HG02763 (cell line): ENCODE results near the gene OCSTAMP.
A peak's percentile ranks its signal among the peaks of the same experiment; 100 is the strongest.

Source experiments
- ATAC-seq: cut with Tn5 transposase; IDR thresholded peaks from one replicate; pipeline ENCODE4 v1.9.1; 2021; ENCODE audit warnings: mild to moderate bottlenecking, moderate library complexity; ENCODE audit not compliant: unreplicated experiment

The OCSTAMP gene

GRCh38 chr20:46554828-46555227 is 4.4 kb upstream of the OCSTAMP start:
- ATAC-seq, result no peak

- ATAC-seq, result no peak
These were observed 3.5 kb upstream of the OCSTAMP start for GRCh38 chr20:46553926-46554325.

GRCh38 chr20:46552460-46553420 is 2.3 kb upstream of the OCSTAMP start:
- peak; percentile 50 for ATAC-seq

- ATAC-seq, result no peak
These were observed 1.3 kb upstream of the OCSTAMP start for GRCh38 chr20:46551522-46552381.

GRCh38 chr20:46549188-46549972 is 1.1 kb downstream of the OCSTAMP start:
- no peak for ATAC-seq

- no peak for ATAC-seq
These were observed 1.8 kb downstream of the OCSTAMP start for GRCh38 chr20:46548688-46549087.

GRCh38 chr20:46547995-46548394 is 2.5 kb downstream of the OCSTAMP start:
- no peak for ATAC-seq

- no peak for ATAC-seq
These were observed 3.5 kb downstream of the OCSTAMP start for GRCh38 chr20:46546936-46547335.

GRCh38 chr20:46546298-46546697 is 4.2 kb downstream of the OCSTAMP start:
- ATAC-seq, result no peak

GRCh38 chr20:46545827-46546138 is 4.7 kb downstream of the OCSTAMP start:
- no peak for ATAC-seq

- ATAC-seq, result no peak
These were observed 5.2 kb downstream of the OCSTAMP start for GRCh38 chr20:46545077-46545826.

- ATAC-seq, result no peak
These were observed 5.9 kb downstream of the OCSTAMP start for GRCh38 chr20:46544576-46544975.

GRCh38 chr20:46543959-46544358 is 6.5 kb downstream of the OCSTAMP start:
- ATAC-seq, result no peak

- no peak for ATAC-seq
These were observed 7.4 kb downstream of the OCSTAMP start for GRCh38 chr20:46543033-46543432.

GRCh38 chr20:46541229-46541935 is 9.1 kb downstream of the OCSTAMP start:
- no peak for ATAC-seq

- no peak for ATAC-seq
These were observed 11.3 kb downstream of the OCSTAMP start for GRCh38 chr20:46539113-46539512.

- ATAC-seq, result no peak
These were observed 19.8 kb downstream of the OCSTAMP start for GRCh38 chr20:46530640-46531039.

GRCh38 chr20:46523696-46524328 is 26.6 kb downstream of the OCSTAMP start:
- ATAC-seq, result no peak

- no peak for ATAC-seq
These were observed 27.3 kb downstream of the OCSTAMP start for GRCh38 chr20:46523108-46523507.
